GM10266 (cell line): ENCODE measurements around the gene ZRANB1.

Source experiments
- DNase-seq: peaks from one replicate; pipeline ENCODE4 v3.0.0; 2012; ENCODE audit errors: extremely low spot score
- CTCF ChIP-seq: IDR thresholded peaks from 2 replicates; pipeline ENCODE4 v1.5.1; 2012; ENCODE audit warnings: mild to moderate bottlenecking, low read depth; ENCODE audit not compliant: control insufficient read depth, insufficient read depth; ENCODE audit errors: missing control alignments

Gene ZRANB1

GRCh38 chr10:125007436-125007835 lies 65.5 kb downstream of the ZRANB1 start:
- no peak for DNase-seq
- TF ChIP-seq CTCF: no peak

- DNase-seq: no peak
- TF ChIP-seq CTCF: no peak
These were observed 67.0 kb downstream of the ZRANB1 start for GRCh38 chr10:125008689-125009638.

- no peak for DNase-seq
These were observed 67.8 kb downstream of the ZRANB1 start for GRCh38 chr10:125009661-125010161.

GRCh38 chr10:125010362-125010761 lies 68.4 kb downstream of the ZRANB1 start:
- DNase-seq: no peak
- no peak for TF ChIP-seq CTCF

More at GRCh38 chr10:125009661-125010161, 67.8 kb downstream of the ZRANB1 start:
- TF ChIP-seq CTCF: no peak

GRCh38 chr10:125011171-125011925 lies 69.4 kb downstream of the ZRANB1 start:
- no peak for DNase-seq
- TF ChIP-seq CTCF: no peak

GRCh38 chr10:125011926-125012705 lies 70.2 kb downstream of the ZRANB1 start:
- TF ChIP-seq CTCF: no peak
- DNase-seq: no peak
